ENCODE results near the gene USP2.

USP2 gene

GRCh38 chr11:119320240-119320775, 61.2 kb downstream of the USP2 start:
- DNase-seq, result no peak

DNA sequence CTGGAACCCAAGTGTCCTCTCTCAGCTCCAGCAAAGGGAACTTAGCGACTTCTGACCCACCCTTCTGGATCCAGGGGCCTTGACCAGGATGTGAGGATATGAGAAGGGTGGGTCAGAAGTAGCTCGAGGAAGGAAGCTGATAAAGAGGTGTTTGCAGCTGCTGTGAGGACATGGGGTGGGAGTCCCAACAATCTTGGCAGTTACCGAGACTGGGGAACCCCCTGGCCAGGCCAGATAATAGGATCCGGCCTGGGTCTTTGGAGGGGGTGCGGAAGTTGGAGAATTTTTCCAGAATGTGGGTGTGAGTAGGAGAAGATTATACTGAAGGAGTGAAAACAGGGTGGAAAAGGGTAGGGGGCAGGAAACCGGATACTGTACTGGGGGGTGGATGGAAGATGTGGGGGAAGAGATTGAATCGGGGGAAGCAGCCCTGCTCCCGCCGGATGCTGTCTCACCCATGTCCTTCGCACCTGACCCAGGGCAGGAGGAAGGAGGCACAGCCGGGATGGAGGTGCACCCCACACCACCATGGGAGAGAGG, 61.7 kb downstream of the USP2 start:
- DNase-seq, result no peak

DNA sequence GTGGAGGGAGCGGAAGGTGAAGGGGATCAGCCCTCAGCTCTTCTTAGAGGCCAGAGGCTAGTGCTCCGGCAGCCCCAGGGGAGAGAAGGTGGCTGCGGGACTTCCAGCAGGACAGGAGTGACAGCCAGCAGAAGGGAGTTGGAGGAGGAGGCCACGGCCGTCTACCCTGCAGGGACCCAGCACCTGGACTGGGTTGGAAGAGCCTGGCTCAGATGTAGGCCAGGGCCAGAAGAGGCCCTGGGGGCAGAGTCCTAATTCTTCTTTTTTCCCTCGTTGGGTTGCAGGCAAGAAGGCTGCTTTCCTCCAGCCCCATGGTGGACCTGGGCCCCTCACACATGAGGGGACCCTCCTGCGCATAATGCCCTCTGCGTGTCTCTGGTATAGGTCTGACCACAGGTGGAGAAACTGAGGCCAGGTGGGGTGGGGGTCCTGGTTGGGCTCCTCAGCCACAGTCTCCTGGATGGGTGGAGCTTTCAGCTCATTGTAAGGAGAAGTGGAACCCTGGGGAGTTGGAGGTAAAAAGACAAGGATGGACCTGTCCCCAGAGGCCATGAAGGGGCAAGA, 62.3 kb downstream of the USP2 start:
- DNase-seq, result no peak

GRCh38 chr11:119318240-119319135, 63.0 kb downstream of the USP2 start:
- no peak for DNase-seq

DNA sequence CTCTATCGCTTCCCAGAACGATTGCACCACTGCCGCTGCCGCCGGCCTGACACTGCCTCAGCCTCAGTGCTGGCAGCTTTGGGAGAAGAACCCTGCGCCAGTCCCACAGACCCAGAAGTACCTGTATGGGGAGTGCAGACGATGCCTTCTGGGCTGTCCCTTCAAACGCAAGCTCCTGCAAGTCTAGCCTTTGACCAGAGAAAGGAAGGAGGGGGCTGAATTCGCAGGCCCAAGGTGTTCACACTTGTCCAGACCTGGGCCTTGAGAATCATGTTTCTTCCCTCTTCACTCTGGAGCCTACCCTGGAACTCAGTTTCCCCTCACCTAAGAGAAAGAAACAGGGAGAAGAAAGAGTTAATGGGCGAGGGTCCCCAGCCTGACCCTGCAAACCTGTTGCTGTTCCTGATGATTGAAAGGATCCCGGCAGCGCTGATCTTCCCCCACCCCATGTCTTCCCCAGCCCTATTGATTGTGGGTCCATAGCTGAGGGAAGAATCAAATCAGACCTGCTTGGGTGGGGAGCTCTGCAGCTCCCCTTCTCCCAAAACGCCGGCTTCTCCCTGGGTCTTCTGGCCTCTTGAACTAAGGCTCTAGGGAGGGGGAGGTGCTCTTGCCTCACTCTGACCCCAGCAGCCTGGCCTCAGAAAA, 63.8 kb downstream of the USP2 start:
- no peak for DNase-seq

DNA sequence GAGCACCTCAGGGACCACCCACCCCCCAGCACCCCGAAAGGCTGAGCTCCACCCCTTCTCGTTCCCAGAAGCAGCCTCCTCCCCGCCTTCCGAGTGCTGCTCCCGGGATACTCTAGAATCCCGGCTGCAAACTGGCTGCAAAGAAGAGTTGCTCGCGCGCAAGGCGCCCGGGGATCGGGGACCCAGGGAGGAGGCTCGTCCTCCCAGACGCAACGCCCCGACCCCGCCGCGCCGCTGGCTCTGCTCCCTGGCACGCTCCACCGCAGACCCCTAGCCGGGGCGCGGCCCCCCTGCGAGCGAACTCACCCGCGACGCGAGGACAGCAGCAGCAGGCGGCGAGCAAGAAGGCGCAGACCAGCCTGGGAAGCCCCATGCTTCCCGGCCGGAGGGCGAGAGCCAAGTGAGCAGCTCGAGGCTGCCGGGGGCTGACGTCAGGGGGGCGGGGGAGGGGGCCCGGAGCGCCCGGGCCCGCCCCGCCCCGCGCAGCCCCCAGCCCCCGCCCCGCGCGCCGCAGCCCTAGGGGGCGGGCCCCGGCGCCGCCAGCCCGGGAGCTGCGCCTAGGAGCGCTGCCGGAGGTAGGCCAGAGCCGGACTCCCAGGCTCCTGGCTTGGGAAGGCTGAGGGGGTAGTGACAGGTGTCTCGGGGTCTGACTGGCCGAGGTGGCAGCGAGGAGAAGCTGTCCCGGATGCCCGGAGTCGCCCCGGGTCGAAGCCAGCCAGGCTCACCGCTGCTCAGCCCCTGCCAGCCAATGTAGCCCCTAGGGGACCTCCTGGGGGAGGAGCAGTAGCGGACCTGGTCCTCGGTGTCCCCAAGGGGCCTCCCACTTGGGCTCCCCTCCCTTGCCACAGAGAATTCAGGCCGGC, 64.5 kb downstream of the USP2 start, which contains the start of gene MCAM:
Gene MCAM (minus strand): TSS at position 402 of the 863 bp plus-strand sequence. CDS start 29 bp downstream, at position 373.
- DNase-seq, result no peak

GRCh38 chr11:119316016-119316728, 65.3 kb downstream of the USP2 start:
- DNase-seq, result no peak

DNA sequence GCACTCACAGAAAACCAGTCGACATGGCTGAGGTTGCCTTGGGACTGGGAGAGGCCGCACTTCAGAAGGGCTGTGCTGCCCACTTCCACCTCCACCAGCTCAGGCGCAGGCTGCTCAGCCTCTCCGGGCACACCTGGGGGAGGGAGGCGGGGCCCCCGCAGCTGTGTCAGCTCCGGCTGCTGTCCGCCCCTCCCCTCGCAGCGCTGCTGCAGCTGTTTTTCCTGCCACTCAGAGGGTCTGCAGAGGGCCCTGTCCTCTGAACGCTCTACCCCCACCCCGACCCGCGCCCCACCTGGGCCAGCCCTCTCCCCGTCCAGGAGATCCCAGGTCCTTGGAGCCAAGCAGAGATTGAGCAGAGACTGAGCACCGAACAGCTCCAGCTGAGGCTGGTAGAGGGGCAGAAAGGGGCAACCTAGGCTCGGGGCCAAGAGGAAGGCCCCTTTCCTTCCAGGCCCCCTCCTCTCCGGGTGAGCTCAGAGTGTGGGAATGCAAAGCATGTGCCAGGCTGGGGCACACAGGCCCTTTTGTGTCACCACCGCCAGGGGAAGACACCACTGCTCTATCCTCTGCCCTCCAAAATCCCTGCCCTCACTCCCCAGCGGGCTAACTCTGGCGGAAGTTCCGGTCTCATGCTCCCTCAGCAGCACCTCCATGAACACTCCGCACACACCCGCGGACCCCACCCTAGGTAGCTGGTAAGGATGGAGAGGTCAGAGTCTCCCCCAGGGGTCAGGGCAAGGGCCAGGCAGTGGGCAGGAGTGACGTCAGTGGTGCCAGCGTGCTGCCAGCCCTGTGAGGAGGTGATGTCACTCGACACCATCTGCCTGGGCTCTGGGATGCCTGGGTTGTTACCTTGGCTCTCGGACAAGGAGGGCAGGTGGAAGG, 66.1 kb downstream of the USP2 start:
- DNase-seq, result peak; percentile 52

- no peak for DNase-seq
Measured at GRCh38 chr11:119314726-119315125, 66.8 kb downstream of the USP2 start.

DNA sequence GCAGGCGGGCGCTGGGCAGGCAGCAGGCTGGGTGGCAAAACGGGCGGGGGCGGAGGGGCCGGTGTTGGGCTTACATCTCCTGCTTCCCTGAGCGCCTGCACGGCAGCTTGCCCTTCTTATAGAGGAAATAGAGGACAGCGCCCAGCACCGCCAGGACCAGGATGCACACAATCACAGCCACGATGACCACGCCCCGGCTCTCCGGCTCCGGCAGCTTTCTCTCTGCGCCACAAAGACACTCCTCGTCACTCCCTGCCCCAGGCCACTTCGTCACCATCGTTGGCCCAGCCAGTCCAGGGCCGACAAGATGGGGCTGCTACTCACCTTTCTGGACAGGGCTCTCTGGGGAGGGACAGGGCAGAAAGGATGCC, 70.8 kb downstream of the USP2 start:
- no peak for DNase-seq

DNA sequence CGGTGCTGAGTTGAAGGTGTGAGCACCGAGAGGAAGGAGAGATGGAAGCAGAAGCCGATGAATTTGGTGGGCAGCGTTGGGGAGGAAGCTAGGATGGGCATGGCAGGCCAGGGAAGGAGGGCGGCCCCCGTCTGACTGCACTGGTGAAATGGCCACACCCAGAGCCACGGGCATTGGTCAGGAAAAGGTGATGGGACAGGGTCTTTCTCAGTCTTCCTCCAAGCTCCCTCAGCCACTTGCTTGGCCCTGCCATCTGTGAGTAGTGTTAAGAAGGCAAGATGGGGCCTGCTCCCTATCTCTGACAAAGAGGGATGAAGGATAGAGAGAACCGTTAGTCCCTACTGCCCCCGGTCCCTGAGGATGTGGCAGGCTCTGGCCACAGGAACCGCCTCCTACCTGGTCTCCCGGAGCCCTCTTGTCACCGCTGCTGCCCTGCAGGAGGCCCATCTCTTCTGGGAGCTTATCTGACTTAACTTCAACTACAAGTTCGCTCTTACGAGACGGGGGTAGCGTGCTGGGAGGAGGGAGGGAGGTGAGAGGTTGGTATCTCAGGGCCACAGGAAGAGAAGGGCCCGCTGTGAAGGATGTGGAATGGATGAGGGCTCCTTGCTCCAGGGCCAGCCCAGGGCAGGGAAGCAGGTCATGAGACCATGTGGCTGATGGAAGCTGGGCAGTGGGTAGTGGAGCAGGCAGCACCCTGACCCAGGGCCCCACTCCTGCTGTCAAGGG, 71.4 kb downstream of the USP2 start:
- DNase-seq, result no peak

- DNase-seq, result no peak
Measured at GRCh38 chr11:119309411-119309810, 72.1 kb downstream of the USP2 start.

DNA sequence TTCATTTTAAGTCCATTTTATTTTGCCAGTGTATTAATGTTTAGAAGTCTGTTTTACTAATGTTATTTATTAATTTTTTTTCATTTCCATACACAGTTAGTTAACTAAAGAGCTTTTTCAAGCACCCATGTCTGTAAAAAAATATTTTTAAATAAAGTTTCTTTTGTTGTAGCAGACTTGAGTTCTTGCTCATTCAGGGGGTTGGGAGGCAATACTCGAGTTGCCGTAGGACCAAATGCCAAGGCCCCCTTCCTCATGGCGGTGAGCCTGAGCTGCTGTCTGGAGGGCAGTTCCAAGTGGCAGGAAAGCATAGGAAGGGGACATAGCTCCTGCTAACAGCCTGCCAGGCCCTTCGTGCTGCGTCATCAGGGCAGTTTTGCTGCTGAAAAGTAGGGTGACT, 73.5 kb downstream of the USP2 start:
- DNase-seq, result no peak

DNA sequence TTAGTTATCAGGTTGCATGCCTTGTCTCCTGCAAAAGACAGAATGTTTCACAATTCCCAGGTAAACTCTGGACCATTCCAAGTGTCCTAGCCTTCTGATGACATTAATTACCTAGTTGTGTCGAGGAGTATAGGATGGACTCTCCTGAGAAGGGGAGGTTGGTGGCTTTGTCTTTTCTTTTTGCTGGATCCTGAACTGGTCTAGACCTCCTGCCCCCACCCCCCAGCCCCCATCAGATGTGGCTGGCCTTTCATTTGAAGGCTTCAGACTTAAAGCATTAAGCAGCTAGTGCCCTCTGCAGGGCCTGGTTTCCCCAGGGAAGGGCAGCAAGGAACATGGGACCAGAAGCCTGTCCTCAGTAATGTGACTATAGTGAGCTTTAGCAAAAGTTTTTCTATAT, 74.3 kb downstream of the USP2 start:
- no peak for DNase-seq

- peak; percentile 59 for DNase-seq
Measured at GRCh38 chr11:119306373-119306890, 75.1 kb downstream of the USP2 start.

DNA sequence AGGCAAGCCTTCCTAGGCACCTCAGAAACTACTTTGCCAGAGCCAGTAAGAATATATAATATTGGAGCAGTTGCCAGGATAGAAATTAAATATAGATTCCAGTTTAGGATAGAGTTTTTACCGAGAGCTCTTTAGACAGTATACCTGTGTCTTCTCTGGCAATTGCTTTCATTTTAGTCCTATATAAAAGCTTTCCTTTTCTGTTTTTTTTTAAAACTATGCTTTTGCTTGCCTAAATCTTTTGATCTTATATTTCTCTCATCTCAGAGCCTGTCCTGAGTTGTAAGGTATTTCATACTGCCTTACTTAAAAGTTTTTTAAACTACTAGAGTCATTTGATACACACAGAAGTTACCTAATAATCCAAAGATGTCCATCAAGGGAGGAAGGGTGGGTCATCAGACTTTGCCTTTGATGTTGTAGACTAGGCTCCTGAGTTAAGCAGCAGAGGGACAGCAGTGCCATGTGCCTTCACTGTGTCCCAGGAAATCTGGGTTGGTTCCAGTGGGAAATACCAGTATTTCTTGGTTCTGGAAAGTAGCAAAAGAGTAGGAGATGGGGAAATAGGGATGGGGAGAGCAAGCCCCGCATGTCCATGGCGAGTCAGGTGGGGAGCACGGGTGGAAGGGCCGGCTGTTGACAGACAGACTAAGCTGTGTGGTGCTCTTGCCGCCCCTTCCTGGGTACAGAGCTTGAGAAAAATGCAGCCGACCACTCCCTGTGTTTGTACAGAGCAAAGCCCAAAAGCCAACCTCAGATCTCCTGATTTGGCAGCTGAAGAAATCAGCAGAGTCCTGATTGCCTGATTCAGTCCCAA, 75.7 kb downstream of the USP2 start:
- no peak for DNase-seq
